HG02798 (cell line): ENCODE results near the gene PDE4D.
"Not testable (repeated sequence)": the region's sequence is repeated elsewhere in the genome, so short reads cannot be mapped to it uniquely, and the experiment has no call there.

ENCODE experiments used
- ATAC-seq: cut with Tn5 transposase; IDR thresholded peaks from one replicate; pipeline ENCODE4 v1.9.1; 2021; ENCODE audit warnings: mild to moderate bottlenecking; ENCODE audit not compliant: unreplicated experiment, poor library complexity

Gene PDE4D

GRCh38 chr5:59673438-59674058 lies 220.0 kb downstream of the PDE4D start:
- ATAC-seq = peak; percentile 53

GRCh38 chr5:59666440-59667068 lies 227.0 kb downstream of the PDE4D start:
- no peak for ATAC-seq

GRCh38 chr5:59665832-59666203 lies 227.7 kb downstream of the PDE4D start:
- not testable (repeated sequence) for ATAC-seq

- ATAC-seq = no peak
Observed at GRCh38 chr5:59665086-59665831, 228.3 kb downstream of the PDE4D start.

- ATAC-seq = peak; percentile 52
Observed at GRCh38 chr5:59661954-59662615, 231.4 kb downstream of the PDE4D start.

GRCh38 chr5:59661311-59661710 lies 232.2 kb downstream of the PDE4D start:
- no peak for ATAC-seq

- peak; percentile 46 for ATAC-seq
Observed at GRCh38 chr5:59660737-59661136, 232.8 kb downstream of the PDE4D start.

- ATAC-seq = no peak
Observed at GRCh38 chr5:59656351-59657254, 236.9 kb downstream of the PDE4D start.

- no peak for ATAC-seq
Observed at GRCh38 chr5:59655693-59656309, 237.7 kb downstream of the PDE4D start.

- no peak for ATAC-seq
Observed at GRCh38 chr5:59654691-59655090, 238.8 kb downstream of the PDE4D start.

- no peak for ATAC-seq
Observed at GRCh38 chr5:59652449-59652848, 241.1 kb downstream of the PDE4D start.

GRCh38 chr5:59648949-59649921 lies 244.3 kb downstream of the PDE4D start:
- no peak for ATAC-seq

GRCh38 chr5:59648038-59648831 lies 245.3 kb downstream of the PDE4D start:
- ATAC-seq = no peak

- ATAC-seq = no peak
Observed at GRCh38 chr5:59645380-59645779, 248.1 kb downstream of the PDE4D start.

GRCh38 chr5:59640411-59640810 lies 253.1 kb downstream of the PDE4D start:
- no peak for ATAC-seq

- ATAC-seq = no peak
Observed at GRCh38 chr5:59637884-59638580, 255.5 kb downstream of the PDE4D start.

GRCh38 chr5:59629561-59629960 lies 264.0 kb downstream of the PDE4D start:
- ATAC-seq = no peak
